NT2/D1 (cell line): ENCODE measurements around the gene DISP2.

Source experiments
- SUZ12 ChIP-seq: IDR thresholded peaks from 2 replicates; pipeline ENCODE4 v1.6.1; 2011; ENCODE audit not compliant: insufficient read length, insufficient read depth; ENCODE audit errors: extremely low read depth
- YY1 ChIP-seq: IDR thresholded peaks from 2 replicates; pipeline ENCODE4 v1.6.1; 2011; ENCODE audit not compliant: insufficient read length, insufficient read depth
- ZNF274 ChIP-seq: IDR thresholded peaks from 2 replicates; pipeline ENCODE4 v1.6.1; 2011; ENCODE audit warnings: mild to moderate bottlenecking, low read depth, low read length

GRCh38 chr15:40337597-40337996, 20.4 kb upstream of the DISP2 start:
- TF ChIP-seq YY1 (no peak), ZNF274 (no peak), SUZ12 (no peak)
